Measurements from ENCODE around the gene LRCH4. TPM values are rescaled to one million over a fixed set of nuclear protein-coding genes. Genes with fewer than 3 reads are reported as not detected.

The LRCH4 gene
- polyA plus RNA-seq, 2 of the 4 experiments (the other 2 are of a cell fraction) = 5.5 to 17.1 TPM

GRCh38 chr7:100590077-100590737 lies 4.3 kb upstream of the LRCH4 start:
- WGBS (ENCODE audit: missing lambda C conversion rate) = 64% methylated on average over 20 of the region's 20 CpGs
- TF ChIP-seq ZNF302 (CRISPR knock-in tag; IDR thresholded peaks at IDR 0.05) (no peak), MAFK (IDR thresholded peaks at IDR 0.05; ENCODE audit: partially characterized antibody) (no peak), POLR2A (IDR thresholded peaks at IDR 0.05; ENCODE audit: low read length) (no peak)
- no peak overlapping the region for H3K4me2 ChIP-seq
- peaks cover 1% of the 10 kb centered on the region; the same call in 1 of the 3 replicates for H3K4me1 ChIP-seq
- ChIA-PET POLR2A (no interaction called here), CTCF (interaction anchor here (0.6 to 10.1 kb wide), 8 partner anchors 9 to 121 kb away, joined by 3 to 135 read pairs (median 6); no protein-coding TSS in a partner anchor)
- H3K4me3 ChIP-seq = no peak overlapping the region
- ATAC-seq (no peak), FAIRE-seq (no peak), DNase-seq (ENCODE audit: low read depth in 1 of 2, low spot score in 1 of 2) (no peak)
- H3K9me3 ChIP-seq = no peaks in the 10 kb centered on the region
- H3K27ac ChIP-seq = no peak overlapping the region

- Histone ChIP-seq H3K9me3 (no peaks in the 10 kb centered on the region), H3K27ac (no peak overlapping the region), H3K4me3 (no peak overlapping the region), H3K4me2 (no peak overlapping the region), H3K4me1 (peaks cover 9% of the 10 kb centered on the region)
- ATAC-seq (no peak), DNase-seq (ENCODE audit: low read depth in 1 of 2, low spot score in 1 of 2) (no peak), FAIRE-seq (no peak)
- ChIA-PET POLR2A (interaction anchor here (0.9 to 1.2 kb wide), 2 partner anchors 23 to 160 kb away, joined by 4 read pairs; partner anchors contain the start of genes MEPCE and MOSPD3), CTCF (interaction anchor here (0.6 to 10.1 kb wide), 22 partner anchors 9 to 263 kb away, joined by 3 to 135 read pairs (median 5); partner anchors contain the start of genes MOSPD3 and PCOLCE)
- TF ChIP-seq BHLHE40 (IDR thresholded peaks at IDR 0.05; ENCODE audit: low read depth, low read length) = no peak
- TF ChIP-seq KDM1A (IDR thresholded peaks at IDR 0.05; ENCODE audit: low read depth) = no peak
- 80% methylated on average over 7 of the region's 7 CpGs for WGBS (ENCODE audit: missing lambda C conversion rate)
These were observed 3.5 kb upstream of the LRCH4 start for GRCh38 chr7:100589341-100589947.

GRCh38 chr7:100588438-100588837 lies 2.5 kb upstream of the LRCH4 start:
- Histone ChIP-seq H3K9me3 (no peaks in the 10 kb centered on the region), H3K4me2 (no peak overlapping the region), H3K4me3 (no peak overlapping the region), H3K27ac (no peak overlapping the region), H3K4me1 (peaks cover 15% of the 10 kb centered on the region)
- TF ChIP-seq CTCF (IDR thresholded peaks at IDR 0.05) = peak; percentile 43
- peak; percentile 34 to 35; a peak in 3 of 5 replicates for TF ChIP-seq RAD21 (conservative IDR thresholded peaks at IDR 0.05 in 1 of 2, IDR thresholded peaks at IDR 0.05 in 1 of 2)
- no peak for TF ChIP-seq ESRRA (IDR thresholded peaks at IDR 0.05; ENCODE audit: borderline replicate concordance, low read length)
- TF ChIP-seq BCL3 (IDR thresholded peaks at IDR 0.05) = no peak
- TF ChIP-seq EHF (CRISPR knock-in tag; IDR thresholded peaks at IDR 0.05) = no peak
- TF ChIP-seq ZC3H11A (IDR thresholded peaks at IDR 0.05) = no peak
- peak; percentile 43; the same call in 2 of the 3 replicates for TF ChIP-seq SMC3 (IDR thresholded peaks at IDR 0.05)
- no peak for TF ChIP-seq RARB (CRISPR knock-in tag; IDR thresholded peaks at IDR 0.05)
- no peak for TF ChIP-seq POLR2A (IDR thresholded peaks at IDR 0.05; ENCODE audit: low read length)
- no peak for TF ChIP-seq ATOH8 (CRISPR knock-in tag; IDR thresholded peaks at IDR 0.05; ENCODE audit: low read depth)
- DNase-seq (ENCODE audit: low read depth in 1 of 2, low spot score in 1 of 2) (peak in 1 of 2 experiments; percentile 45), ATAC-seq (no peak), FAIRE-seq (no peak)
- 40% methylated on average over 1 of the region's 1 CpG for WGBS (ENCODE audit: missing lambda C conversion rate)
- CTCF ChIA-PET = interaction anchor here (0.6 to 10.1 kb wide), 25 partner anchors 10 to 1299 kb away, joined by 3 to 135 read pairs (median 4); partner anchors contain the start of genes MOSPD3 and PCOLCE
- POLR2A ChIA-PET = interaction anchor here (0.5 to 1.2 kb wide), 3 partner anchors 24 to 159 kb away, joined by 4 to 5 read pairs (median 4); partner anchors contain the start of genes MEPCE and MOSPD3

Measured in A549 (cell line).